CD4-positive, alpha-beta T cell treated with Interleukin-4 for 1 hour (primary cell): Measurements from ENCODE around the gene HM13.
A peak's percentile ranks its signal among the peaks of the same experiment; 100 is the strongest.
"Not testable (repeated sequence)": the region's sequence is repeated elsewhere in the genome, so short reads cannot be mapped to it uniquely, and the experiment has no call there.

Experiments
- DNase-seq, 2 donors: peaks; one replicate each; pipeline ENCODE4 v3.0.0-alpha.2; 2020 to 2022

Gene HM13, protein sequence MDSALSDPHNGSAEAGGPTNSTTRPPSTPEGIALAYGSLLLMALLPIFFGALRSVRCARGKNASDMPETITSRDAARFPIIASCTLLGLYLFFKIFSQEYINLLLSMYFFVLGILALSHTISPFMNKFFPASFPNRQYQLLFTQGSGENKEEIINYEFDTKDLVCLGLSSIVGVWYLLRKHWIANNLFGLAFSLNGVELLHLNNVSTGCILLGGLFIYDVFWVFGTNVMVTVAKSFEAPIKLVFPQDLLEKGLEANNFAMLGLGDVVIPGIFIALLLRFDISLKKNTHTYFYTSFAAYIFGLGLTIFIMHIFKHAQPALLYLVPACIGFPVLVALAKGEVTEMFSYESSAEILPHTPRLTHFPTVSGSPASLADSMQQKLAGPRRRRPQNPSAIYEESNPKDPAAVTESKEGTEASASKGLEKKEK

DNA sequence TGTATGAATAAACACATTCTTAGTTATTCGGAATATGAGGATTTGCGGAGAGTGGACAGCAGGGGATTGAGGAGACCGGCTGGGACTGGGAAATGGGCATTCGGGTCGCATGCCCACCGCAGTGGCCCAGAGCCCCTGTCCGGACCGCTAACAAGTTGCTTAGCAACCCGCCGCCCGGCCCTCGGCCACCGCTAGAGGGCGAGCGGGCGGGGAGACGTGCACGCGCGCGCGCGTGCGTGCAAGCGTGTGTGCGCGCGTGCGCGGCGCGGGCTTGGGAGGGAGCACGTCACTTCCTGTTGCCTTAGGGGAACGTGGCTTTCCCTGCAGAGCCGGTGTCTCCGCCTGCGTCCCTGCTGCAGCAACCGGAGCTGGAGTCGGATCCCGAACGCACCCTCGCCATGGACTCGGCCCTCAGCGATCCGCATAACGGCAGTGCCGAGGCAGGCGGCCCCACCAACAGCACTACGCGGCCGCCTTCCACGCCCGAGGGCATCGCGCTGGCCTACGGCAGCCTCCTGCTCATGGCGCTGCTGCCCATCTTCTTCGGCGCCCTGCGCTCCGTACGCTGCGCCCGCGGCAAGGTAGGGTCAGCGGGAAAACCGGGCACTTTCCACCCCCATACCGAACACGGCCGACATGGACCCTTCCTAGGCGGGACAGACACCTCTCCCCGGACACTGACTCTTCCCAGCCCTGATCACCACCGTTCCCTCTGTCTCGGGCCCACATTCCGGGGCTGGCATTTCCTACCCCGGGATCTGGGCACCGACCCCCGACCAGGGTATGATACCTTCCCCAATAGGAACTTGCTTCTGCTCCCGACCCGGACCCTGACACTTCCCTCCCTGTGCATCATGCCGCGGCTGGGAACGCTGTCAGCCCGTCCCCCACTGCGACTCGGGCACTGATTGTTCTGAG is at the start of gene HM13:
HM13 (plus strand) TSS at position 289 of the 918 bp plus-strand sequence; CDS start at position 399, 110 bp downstream.
- peak; percentile 88 to 89 for DNase-seq

DNA sequence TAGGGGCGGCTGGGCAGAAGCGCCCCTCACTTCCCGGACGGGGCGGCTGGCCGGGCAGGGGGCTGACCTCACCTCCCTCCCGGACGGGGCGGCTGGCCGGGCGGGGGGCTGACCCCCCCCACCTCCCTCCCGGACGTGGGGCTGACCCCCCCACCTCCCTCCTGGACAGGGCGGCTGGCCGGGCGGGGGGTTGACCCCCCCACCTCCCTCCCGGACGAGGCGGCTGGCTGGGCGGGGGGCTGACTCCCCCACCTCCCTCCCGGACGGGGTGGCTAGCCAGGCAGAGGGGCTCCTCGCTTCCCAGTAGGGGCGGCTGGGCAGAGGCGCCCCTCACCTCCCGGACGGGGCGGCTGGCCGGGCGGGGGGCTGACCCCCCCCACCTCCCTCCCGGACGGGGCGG is 43.3 kb upstream of the HM13 start:
- DNase-seq, result not testable (repeated sequence)

DNA sequence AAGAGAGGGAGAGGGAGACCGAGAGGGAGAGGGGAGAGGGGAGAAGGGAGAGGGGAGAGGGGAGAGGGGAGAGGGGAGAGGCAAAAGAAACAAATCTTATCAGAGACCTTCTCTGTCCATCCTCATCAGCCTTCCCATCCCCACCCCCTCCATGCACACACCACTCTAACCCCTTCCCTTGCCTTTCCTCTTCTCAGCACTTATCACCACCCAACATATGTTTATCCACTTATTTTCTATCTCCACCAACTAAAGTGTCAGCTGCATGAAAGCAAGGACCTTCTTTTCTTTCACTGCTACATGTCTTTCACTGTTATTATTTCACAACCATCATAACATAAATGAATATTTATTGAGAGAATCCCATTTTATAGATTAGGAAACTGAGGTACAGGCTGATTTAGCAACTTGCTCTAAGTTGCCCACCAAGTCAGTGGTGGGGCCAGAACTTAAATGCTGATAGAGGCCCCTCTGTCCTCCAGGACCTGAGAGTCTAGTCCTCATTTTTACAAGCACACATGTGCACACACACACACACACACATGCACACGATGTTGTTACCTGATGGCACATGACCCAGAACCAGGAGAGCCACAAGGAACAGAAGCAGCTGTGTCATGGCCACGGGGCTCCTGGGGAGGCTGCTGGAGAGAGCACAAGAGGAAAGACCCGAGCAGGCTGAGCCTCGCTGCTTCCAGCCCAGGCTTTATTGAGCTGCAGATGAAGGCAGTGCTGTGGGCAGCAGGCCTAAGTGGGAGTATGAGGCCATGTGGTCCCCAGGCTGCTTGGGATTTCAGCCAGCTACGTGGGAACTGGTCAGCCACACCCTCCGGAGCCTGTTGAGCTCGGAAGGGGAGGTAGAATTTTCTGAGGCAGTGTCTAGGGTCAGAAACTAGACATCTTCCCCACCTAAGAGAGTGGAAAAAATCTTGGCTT is 41.6 kb upstream of the HM13 start:
- no peak for DNase-seq

DNA sequence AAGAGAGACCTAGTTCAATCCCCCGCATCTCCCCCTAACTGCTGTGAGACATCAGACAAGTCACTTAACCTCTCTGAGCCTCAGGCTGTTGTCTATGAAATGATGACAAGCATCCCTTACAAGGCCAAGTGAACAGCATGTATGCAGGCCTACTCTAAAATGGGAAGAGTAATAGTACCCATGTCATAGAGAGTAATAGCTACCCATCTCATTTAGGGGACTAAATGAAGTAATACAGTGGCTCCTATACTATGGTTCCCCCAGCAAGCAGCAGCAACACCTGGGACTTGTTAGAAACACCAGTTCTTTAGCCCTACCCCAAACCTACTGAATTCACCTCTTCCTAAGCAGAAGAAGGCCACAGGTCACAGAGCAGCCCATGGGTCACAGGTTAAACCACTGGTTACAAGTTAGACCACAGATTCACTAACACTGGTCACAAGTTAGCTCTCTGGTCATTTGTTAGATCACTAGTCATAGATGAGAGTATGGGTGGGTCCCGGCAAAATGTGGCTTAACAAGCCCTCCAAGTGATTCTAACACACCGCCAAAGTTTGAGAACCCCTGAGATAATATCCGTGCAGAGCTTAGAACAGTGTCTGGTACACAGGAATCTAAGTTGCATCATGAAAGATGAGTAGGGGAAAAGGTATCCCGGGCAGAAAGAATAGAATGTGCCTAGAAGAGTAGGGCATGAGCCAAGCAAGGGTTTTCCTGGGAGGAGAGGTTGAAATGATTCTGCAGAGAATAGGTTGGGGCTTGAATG is 40.7 kb upstream of the HM13 start:
- DNase-seq, result no peak

DNA sequence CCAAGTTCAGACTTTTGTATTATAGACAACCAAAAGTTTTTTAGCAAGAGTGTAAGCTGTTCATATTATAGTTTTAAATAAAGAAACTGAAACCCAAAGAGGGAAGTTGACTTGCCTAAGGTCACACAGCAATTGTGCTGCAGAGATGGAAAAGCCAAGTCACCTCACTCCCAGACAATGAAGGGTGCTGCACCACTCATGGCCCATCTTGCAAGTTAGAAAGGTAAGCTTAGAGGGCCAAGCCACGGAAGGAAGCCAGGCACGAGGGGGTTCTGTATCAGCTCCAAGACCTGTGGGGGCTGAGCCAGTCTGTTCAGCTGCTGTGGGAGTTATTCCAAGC is 40.2 kb upstream of the HM13 start:
- DNase-seq, result no peak

DNA sequence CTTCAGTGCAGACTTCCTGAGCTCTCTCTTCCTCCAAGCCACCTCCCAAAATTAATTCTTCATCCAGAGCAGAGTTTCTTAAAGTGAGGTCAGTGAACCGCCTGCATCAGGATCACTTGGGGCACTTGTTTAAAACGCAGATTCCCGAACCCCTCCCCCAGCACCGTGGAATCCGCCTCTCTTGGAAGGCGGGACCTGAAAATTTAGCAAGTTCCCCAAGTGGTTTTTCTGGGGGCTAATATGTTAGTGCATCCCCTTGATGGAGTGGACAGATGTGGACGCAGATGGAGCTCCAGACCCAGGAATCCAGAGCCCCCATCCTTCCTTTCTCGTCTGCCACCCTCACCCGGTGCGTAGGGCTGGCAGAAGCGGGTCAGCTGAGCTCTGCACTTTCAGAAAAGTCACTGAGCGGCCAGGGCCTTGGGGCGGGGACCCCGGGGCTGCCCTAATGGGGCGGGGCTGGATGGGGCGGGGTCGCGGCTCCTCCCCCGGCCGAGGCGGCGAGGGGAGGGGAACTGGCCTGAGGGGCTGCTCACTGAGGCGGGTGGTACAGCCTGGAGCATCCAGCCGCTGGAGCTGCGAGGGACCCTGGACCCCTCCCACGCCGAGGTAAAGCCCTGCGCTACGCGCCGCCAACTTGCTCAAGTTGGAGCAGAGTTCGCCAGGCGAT is 39.3 kb upstream of the HM13 start, which contains the start of the genes DEFB124 and REM1:
DEFB124 (minus strand) TSS at position 370 of the 670 bp plus-strand sequence. CDS start 2,114 bp downstream, outside the sequence.
REM1 (plus strand) TSS at position 531 of the 670 bp plus-strand sequence. CDS start 1,158 bp downstream, outside the sequence.
- no peak for DNase-seq

DNA sequence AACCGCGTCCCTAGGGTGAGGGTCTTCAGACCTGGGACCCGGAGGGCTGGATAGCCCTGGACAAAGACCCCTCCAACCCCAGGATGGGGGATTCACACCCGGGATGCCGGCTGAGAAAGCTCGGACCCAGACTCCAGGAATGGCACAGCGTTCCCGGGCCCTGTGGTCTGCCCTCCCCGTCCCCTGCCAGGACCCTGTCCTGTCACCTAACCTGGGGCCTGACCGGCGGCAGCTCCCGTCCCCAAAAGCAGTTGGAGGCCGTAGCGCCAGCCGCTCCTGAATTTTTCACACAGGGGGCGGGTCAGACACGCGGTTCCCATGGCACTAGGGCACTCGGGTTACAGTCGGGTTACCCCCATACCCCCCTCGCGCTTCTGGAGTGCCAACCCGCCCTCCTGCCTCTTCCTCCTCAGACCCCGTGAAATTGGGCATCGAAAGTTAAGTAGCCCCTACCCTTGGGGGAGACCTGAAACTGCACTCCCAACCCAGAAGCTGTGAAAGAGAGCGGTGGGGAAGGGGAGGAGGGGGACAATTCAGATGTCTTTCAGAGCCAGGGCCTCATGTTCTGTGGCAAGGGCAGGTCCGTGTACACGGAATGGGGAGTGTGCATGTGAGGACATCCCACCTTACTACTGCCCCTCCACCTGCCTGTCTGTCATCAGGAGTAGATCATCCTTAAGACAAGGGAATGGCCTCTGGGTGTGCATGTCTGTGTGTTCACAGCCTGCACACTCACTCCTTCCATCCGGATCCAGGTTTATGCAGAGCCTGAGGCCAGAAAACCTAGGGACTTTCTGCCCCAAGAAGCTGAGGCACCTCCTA is 38.6 kb upstream of the HM13 start:
- no peak for DNase-seq

DNA sequence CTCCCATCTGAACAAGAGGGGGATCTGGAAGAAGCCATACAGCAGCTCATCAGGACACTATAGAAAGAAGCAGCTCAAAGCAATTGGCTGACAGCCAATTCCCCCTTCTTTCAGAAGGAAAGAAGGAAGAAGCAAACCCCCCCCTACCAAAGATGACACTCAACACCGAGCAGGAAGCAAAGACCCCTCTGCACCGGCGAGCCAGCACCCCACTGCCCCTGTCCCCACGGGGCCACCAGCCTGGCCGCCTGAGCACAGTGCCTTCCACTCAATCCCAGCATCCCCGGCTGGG is 38.0 kb upstream of the HM13 start:
- DNase-seq, result no peak

DNA sequence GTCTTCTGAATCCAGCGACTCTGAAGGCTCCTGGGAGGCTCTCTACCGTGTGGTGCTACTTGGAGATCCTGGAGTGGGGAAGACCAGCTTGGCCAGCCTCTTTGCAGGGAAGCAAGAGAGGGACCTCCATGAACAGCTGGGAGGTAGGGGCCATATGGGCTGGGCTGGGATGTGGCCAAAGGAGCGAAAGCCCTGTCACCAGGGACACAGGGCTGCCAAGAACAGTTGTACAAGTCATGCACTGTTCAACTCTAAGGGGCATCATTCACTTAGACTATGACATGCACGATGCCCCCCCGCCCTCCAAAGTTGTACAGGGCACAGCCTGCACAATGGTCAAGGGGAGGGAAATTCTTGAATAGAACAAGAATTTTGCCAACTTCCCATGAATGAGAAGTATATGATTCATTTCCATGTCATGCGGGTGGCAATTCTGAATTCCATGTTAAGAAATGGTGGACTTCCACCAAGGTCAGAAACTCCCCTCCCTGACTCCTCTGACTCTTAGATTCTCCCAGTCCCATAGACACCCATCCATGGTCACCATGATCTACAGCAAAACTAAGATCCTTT is 37.5 kb upstream of the HM13 start:
- DNase-seq, result no peak

DNA sequence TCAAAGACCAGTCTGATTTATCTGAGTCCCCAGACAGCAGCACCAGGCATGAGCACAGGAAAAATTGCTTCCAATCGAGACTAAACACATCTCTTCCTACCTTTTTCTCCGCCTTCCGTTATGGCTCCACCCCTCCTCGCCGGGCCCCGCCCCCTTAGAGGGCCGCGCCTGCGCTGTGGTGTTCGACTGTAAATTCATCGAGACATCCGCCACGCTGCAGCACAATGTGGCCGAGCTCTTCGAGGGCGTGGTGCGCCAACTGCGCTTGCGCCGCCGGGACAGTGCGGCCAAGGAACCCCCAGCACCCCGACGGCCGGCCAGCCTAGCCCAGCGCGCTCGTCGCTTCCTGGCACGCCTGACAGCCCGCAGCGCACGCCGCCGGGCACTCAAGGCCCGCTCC is 30.2 kb upstream of the HM13 start:
- peak; percentile 14 to 17 for DNase-seq

DNA sequence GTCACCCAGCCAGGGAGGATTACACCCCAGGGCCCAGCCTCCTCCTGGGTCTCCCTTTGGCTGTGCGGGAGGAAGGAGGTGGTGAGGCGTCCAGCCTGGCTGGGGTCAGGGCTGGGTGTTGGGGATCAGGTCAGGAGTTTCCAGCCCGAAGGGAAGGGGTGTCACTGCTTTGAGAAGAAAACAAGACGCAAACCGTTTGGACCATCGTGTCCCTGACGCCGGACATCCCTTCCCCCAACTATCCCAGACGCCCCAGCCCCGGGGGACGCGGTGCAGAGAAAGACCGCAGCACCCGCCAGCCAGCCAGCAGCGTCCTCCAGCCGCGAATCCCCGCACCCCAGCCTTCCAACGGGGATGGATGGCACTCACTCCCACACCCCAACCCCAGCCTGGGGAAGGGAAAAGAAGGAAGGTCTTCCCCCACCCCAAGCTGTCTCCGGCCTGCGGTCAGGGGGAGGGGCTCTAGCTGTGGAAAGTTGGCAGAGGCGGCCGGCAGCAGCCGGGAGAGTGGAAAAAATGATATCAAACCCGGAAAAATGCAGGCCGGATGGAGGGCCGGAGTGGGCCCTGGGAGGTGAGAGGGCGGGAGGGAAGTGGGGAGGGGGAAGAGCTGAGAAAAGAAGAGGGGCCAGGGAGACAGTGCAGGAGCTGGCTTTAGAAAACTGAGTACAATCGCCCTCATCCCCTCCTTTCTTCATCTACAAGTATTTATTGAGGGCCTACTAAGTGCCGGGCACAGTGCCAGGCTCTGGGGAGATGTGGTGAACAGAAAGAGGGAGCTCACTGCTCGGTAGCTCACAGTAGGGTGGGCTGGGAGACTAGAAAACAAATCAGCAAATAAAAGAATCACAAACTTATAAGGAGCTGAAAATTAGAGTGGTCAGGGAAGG is 28.5 kb upstream of the HM13 start:
- no peak for DNase-seq

DNA sequence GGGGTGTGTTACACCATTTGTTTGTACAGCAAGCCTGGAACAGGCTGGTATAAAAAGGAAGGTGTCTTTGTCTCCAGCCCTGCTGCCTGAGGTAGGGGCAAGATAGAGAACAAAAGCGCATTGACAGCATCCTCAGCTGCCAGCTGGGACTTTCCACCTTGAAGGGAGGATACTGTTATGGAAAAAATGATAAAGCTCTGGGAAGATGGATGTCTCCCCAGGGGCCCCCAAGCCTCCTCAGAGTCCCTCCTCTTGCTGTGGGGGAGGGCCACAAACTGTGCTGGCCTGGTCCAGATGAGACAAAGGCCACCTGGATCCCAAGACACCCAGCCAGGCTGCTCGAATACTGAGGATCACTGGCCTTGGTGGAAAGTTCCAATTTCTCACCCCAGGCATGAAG is 26.1 kb upstream of the HM13 start:
- DNase-seq, result no peak

DNA sequence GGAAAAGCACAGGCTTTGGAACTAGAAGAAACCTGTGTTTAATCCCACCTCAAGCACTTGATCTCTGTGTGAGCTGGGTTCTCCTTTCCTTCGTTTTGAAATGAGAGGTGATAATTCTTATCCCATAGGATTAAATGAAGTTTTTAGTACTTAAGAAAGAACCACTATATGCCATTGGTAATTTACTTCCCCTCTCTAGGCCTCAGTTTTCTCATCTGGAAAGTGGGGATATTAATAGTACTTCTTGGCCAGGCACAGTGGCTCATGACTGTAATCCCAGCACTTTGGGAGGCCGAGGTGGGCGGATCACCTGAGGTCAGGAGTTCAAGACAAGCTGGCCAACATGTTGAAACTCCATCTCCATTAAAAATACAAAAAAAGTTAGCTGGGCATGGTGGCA is 25.1 kb upstream of the HM13 start:
- no peak for DNase-seq

DNA sequence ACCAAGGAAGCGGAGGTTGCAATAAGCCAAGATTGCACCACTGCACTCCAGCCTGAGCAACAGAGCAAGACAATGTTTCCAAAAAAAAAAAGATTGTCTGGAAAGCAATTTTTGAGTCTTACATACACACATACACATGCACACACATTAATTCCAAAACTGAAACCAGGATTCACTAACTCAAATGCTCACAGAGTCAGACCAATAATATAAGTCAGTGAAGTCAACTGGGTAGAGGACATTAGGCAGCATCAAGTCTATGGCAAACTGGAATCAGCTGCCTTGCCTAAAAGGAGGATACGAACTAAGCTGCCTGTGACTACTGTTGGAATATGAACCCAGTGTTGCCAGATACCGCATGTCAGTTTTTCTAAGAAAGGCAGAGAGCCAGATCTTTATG is 23.5 kb upstream of the HM13 start:
- no peak for DNase-seq

DNA sequence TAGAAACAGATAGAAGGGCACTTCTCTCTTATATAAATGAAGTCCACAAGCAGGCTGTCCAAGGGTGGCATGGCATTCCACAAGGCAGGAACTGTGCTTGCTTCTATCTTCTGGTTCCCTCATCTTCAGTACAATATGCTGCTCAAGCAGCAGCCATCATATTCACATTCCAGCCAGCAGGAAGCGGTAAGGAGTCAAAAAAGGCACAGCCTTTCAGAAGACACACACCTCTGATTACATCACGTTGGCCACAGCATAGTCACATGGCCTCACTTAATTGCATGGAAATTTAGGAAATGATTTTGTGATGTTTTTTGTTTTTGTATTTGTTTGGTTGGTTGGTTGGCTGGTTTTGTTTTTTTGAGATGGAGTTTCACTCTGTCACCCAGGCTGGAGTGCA is 20.1 kb upstream of the HM13 start:
- no peak for DNase-seq

DNA sequence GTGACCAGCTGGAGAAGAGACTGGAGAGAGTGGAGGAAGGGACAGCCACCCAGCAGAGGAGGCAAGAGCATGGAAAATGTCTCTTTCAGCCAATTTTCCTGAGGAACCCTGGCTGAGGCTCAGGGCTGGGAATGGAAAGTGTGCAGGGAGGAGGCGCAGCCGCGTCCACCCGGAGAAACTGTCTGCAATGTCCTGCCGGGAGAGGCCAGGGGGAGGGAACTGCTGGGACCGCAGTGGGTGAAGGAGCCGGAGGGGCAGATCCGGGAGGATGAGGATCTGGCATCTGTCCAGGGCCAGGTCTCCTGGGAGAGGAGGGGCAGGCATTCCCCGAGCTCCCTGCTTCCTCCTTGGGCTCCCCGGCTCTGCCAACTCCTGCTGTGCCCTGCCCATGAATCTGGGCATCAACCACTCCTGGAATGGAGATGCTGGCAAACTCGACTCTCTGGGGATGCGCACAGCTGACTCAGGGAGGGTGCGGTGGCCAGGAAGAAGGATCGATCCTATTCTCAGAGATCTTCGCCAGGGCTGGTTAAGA is 17.4 kb upstream of the HM13 start:
- DNase-seq, result no peak

DNA sequence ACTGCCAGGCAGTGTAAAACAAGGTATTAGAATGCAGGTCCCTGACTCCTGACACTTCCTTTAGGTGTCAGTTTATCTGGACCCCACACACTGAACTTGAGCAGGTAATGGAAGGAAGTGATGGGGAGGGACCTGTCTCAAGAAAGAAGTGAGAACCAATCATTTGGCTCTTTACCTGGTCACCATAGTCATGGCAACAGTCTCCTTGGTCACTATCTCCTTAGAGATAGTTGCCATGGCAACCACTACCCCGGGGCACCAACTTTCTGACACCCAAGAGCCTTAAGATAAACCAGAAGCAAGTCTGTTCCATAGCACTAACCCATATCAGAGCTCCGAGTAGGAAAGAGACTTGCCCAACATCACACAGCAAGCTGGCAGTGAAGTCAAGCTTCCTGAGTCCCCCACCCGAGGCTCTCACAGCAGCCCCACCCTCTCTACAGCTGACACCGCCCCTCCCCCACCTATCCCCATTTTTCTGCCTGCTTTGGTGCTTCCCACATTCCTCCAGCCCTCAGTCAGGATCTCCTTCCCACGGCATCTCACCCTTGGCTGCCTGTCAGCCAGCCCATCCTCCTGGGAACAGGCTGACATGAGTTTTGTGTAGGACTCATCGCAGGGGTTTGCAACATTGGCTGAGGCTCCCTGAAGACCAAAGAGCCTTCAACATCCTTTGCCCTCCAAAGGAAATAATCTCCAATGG is 16.3 kb upstream of the HM13 start:
- DNase-seq, result no peak

DNA sequence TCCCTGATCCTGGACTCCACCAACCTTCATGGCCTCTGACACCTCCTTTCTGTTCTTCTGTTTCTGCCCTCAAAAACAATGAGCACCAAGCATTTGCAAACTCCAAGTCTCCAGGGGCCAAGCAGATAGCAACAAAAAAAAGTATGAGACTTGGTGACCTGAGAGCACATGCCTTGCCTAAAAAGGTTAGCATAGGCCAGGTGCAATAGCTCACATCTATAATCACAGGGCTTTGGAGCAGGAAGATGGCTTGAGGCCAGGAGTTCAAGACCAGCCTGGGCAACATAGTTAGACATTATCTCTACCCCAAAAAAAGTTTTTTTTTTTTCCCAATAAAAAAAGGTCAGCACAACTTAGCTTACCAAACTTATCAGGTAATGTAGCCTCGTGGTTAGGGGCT is 13.7 kb upstream of the HM13 start:
- no peak for DNase-seq
